ENCODE measurements around the gene CBLB. TPM values are rescaled to one million over a fixed set of nuclear protein-coding genes. Genes with fewer than 3 reads are reported as not detected.

The CBLB gene
- total and polyA plus RNA-seq, 9 of the 15 experiments (the other 6 are each of a cell fraction or from before 2014, with no cell fraction given), result 1.8 to 8.1 (median 5.3) TPM

DNA sequence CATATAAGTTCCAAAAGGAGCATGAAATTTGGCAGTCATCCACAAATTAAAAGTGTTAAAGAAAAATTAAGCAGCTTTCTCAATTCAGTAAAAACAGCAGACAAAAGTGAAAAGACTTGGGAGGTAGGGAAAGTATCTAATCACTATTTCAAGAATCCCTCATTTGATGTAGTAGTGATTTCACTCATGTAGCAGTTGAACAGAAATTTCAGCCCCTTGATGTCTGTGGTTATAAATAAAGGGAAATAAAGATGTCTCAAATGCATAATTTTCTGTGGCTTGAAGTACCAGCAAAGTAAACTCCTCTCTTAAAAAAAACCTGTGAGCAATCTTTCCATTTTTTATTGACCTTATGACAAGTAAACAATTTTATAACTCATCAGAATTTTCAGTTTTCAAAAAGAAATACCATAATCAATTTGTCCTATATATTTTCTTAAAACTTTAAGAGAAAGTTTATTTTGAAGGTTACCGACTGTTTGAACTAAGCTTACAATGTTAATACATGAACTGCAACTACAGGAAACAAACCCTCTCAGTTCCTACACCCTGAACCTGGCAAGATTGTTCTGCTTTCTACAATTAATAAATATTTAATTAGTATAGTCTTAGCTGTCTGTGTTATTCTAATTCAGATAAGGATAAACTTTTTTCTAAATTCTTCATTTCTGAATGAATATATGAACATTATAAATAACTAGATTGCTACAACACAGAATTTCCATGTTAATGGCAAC is 94.2 kb downstream of the CBLB start:
- Histone ChIP-seq H3K27ac (ENCODE audit: extremely low read depth, low read depth, low read length) (no peak overlapping the region), H3K79me2 (ENCODE audit: control insufficient read depth, insufficient read depth, low read length) (no peaks in the 10 kb centered on the region), H3K4me1 (replicated peaks in 1 of 2; ENCODE audit: control insufficient read depth in 2 of 2, insufficient read depth in 2 of 2, low read length in 2 of 2) (no peaks in the 10 kb centered on the region), H4K20me1 (replicated peaks; ENCODE audit: control insufficient read depth, insufficient read depth, low read length) (no peaks in the 10 kb centered on the region), H3K4me2 (ENCODE audit: insufficient read depth, low read length) (no peak overlapping the region), H3K9ac (ENCODE audit: insufficient read depth in 1 of 2, low read depth in 2 of 2, low read length in 2 of 2) (no peak overlapping the region), H3K36me3 (ENCODE audit: control insufficient read depth, insufficient read depth, low read length) (no peaks in the 10 kb centered on the region), H3K4me3 (no peak overlapping the region), H2AFZ (ENCODE audit: low read depth, low read length) (no peak overlapping the region), H3K27me3 (ENCODE audit: control insufficient read depth in 2 of 2, insufficient read depth in 2 of 2, low read length in 2 of 2) (no peaks in the 10 kb centered on the region), H3K9me1 (ENCODE audit: control insufficient read depth, insufficient read depth, low read length) (no peaks in the 10 kb centered on the region), H3K9me3 (replicated peaks; ENCODE audit: control insufficient read depth, insufficient read depth, low read depth, low read length) (no peaks in the 10 kb centered on the region)
- CTCF ChIA-PET (ENCODE audit: low intra/inter-chr PET ratio), result no interaction called here
- intact Hi-C loops (cut with micrococcal nuclease), result no loop called here
- POLR2A ChIA-PET, result no interaction called here
- FAIRE-seq (no peak), DNase-seq (ENCODE audit: extremely low read depth in 1 of 4, low spot score in 3 of 4) (no peak), ATAC-seq (no peak)
- WGBS (ENCODE audit: insufficient coverage, low coverage, missing lambda C conversion rate), result 40% methylated on average over 1 of the region's 1 CpG
- TF ChIP-seq RHOXF2B (CRISPR knock-in tag; conservative IDR thresholded peaks at IDR 0.05) (no peak), ASH1L (IDR thresholded peaks at IDR 0.05; ENCODE audit: borderline replicate concordance, low read depth, partially characterized antibody) (no peak), TCF7L2 (IDR thresholded peaks at IDR 0.05; ENCODE audit: low read depth, low read length) (no peak), TAF9B (IDR thresholded peaks at IDR 0.05; ENCODE audit: partially characterized antibody) (no peak), ESRRB (CRISPR knock-in tag; IDR thresholded peaks at IDR 0.05; ENCODE audit: borderline replicate concordance) (no peak), BCOR (IDR thresholded peaks at IDR 0.05) (no peak), NFIX (CRISPR knock-in tag; IDR thresholded peaks at IDR 0.05; ENCODE audit: low read depth) (no peak)
- TF ChIP-seq, protein P1, sequence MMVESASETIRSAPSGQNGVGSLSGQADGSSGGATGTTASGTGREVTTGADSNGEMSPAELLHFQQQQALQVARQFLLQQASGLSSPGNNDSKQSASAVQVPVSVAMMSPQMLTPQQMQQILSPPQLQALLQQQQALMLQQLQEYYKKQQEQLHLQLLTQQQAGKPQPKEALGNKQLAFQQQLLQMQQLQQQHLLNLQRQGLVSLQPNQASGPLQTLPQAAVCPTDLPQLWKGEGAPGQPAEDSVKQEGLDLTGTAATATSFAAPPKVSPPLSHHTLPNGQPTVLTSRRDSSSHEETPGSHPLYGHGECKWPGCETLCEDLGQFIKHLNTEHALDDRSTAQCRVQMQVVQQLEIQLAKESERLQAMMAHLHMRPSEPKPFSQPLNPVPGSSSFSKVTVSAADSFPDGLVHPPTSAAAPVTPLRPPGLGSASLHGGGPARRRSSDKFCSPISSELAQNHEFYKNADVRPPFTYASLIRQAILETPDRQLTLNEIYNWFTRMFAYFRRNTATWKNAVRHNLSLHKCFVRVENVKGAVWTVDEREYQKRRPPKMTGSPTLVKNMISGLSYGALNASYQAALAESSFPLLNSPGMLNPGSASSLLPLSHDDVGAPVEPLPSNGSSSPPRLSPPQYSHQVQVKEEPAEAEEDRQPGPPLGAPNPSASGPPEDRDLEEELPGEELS (CRISPR knock-in tag; IDR thresholded peaks at IDR 0.05; ENCODE audit: borderline replicate concordance), result no peak
- TF ChIP-seq, protein P2, sequence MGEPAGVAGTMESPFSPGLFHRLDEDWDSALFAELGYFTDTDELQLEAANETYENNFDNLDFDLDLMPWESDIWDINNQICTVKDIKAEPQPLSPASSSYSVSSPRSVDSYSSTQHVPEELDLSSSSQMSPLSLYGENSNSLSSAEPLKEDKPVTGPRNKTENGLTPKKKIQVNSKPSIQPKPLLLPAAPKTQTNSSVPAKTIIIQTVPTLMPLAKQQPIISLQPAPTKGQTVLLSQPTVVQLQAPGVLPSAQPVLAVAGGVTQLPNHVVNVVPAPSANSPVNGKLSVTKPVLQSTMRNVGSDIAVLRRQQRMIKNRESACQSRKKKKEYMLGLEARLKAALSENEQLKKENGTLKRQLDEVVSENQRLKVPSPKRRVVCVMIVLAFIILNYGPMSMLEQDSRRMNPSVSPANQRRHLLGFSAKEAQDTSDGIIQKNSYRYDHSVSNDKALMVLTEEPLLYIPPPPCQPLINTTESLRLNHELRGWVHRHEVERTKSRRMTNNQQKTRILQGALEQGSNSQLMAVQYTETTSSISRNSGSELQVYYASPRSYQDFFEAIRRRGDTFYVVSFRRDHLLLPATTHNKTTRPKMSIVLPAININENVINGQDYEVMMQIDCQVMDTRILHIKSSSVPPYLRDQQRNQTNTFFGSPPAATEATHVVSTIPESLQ (CRISPR knock-in tag; IDR thresholded peaks at IDR 0.05), result no peak
- TF ChIP-seq, protein P3, sequence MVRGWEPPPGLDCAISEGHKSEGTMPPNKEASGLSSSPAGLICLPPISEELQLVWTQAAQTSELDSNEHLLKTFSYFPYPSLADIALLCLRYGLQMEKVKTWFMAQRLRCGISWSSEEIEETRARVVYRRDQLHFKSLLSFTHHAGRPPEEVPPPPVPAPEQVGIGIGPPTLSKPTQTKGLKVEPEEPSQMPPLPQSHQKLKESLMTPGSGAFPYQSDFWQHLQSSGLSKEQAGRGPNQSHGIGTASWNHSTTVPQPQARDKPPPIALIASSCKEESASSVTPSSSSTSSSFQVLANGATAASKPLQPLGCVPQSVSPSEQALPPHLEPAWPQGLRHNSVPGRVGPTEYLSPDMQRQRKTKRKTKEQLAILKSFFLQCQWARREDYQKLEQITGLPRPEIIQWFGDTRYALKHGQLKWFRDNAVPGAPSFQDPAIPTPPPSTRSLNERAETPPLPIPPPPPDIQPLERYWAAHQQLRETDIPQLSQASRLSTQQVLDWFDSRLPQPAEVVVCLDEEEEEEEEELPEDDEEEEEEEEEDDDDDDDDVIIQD (CRISPR knock-in tag; IDR thresholded peaks at IDR 0.05), result no peak
- TF ChIP-seq, protein P4, sequence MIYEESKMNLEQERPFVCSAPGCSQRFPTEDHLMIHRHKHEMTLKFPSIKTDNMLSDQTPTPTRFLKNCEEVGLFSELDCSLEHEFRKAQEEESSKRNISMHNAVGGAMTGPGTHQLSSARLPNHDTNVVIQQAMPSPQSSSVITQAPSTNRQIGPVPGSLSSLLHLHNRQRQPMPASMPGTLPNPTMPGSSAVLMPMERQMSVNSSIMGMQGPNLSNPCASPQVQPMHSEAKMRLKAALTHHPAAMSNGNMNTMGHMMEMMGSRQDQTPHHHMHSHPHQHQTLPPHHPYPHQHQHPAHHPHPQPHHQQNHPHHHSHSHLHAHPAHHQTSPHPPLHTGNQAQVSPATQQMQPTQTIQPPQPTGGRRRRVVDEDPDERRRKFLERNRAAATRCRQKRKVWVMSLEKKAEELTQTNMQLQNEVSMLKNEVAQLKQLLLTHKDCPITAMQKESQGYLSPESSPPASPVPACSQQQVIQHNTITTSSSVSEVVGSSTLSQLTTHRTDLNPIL (CRISPR knock-in tag; IDR thresholded peaks at IDR 0.05), result no peak
- no TSS peak for BruUV-seq (replicated peaks)
- in situ Hi-C loops (cut with MboI), result no loop called here

All from K562 (cell line).